Endothelial cell of umbilical vein (primary cell): Measurements from ENCODE around the gene HIVEP3. TPM values are rescaled to one million over a fixed set of nuclear protein-coding genes. Genes with fewer than 3 reads are reported as not detected.
A peak's percentile ranks its signal among the peaks of the same experiment; 100 is the strongest.

ENCODE experiments used
- BruUV-seq: library from RNA; stranded (reverse); fragments of 400-500 nt; replicated peaks from 2 replicates; lab custom pipeline; 2021; lab: Mats Ljungman, UMichigan
- CTCF ChIA-PET: fragments of 300-600, 350-600 bp; sonication (Branson Sonifier 250); formaldehyde crosslinking; loops from one replicate; lab custom pipeline; 2021; ENCODE audit warnings: antibody characterized with exemption, inconsistent platforms; lab: Charles Lee
- POLR2A ChIA-PET: fragments of 300-600, 350-600 bp; sonication (Branson Sonifier 250); formaldehyde crosslinking; loops from one replicate; lab custom pipeline; 2021; ENCODE audit warnings: antibody characterized with exemption, inconsistent platforms; lab: Charles Lee
- DNase-seq: peaks from one replicate; pipeline ENCODE4 v3.0.0-alpha.2; 2011; ENCODE audit warnings: low read depth, low spot score
- FAIRE-seq: peaks from 2 replicates; lab custom pipeline; 2011; peaks lifted over from hg19 to GRCh38; lab: Jason Lieb, UNC
- H2AFZ ChIP-seq: 2 replicates; pipeline ENCODE4 v1.6.0; 2012; ENCODE audit warnings: low read depth, low read length, control low read depth, inconsistent platforms
- H3K27ac ChIP-seq: 2 replicates; pipeline ENCODE4 v1.5.1; 2011; ENCODE audit warnings: low read depth, mild to moderate bottlenecking, control low read depth, low read length, moderate library complexity; ENCODE audit not compliant: insufficient read depth
- H3K27me3 ChIP-seq, 2 experiments: 2 replicates each; pipeline versions ENCODE4 v1.6.0 to v1.6.1; 2011; ENCODE audit warnings: low read length in 2 of 2, mixed read lengths in 1 of 2; ENCODE audit not compliant: control insufficient read depth in 2 of 2, insufficient read depth in 2 of 2
- H3K36me3 ChIP-seq, 2 experiments: 2 replicates in 1 of 2; 3 replicates in 1 of 2; pipeline ENCODE4 v1.5.1; 2011; ENCODE audit warnings: low read length in 2 of 2, mild to moderate bottlenecking in 1 of 2, moderate library complexity in 1 of 2; ENCODE audit not compliant: control insufficient read depth in 2 of 2, insufficient read depth in 2 of 2; ENCODE audit errors: extremely low read depth in 1 of 2
- H3K4me1 ChIP-seq: 3 replicates; pipeline ENCODE4 v1.5.1; 2011; ENCODE audit warnings: mild to moderate bottlenecking, low read length; ENCODE audit not compliant: control insufficient read depth, insufficient read depth; ENCODE audit errors: extremely low read depth
- H3K4me2 ChIP-seq: 2 replicates; pipeline ENCODE4 v1.6.1; 2011; ENCODE audit warnings: low read length, control low read depth, mixed read lengths; ENCODE audit not compliant: insufficient read depth
- H3K4me3 ChIP-seq, 3 experiments: fragments of 200-600 bp in 1 of 3; sonication (generic), shearing (Covaris generic) in 1 of 3; replicated peaks in 1 of 3; 2 replicates each; pipeline ENCODE4 v1.5.1; 2011 to 2016; ENCODE audit warnings: control low read depth in 3 of 3, low read length in 3 of 3, mild to moderate bottlenecking in 2 of 3, inconsistent platforms in 1 of 3, low read depth in 1 of 3, moderate library complexity in 1 of 3; ENCODE audit not compliant: insufficient read depth in 1 of 3
- H3K79me2 ChIP-seq: 2 replicates; pipeline ENCODE4 v1.6.0; 2012; ENCODE audit warnings: low read length, inconsistent platforms; ENCODE audit not compliant: control insufficient read depth, insufficient read depth
- H3K9ac ChIP-seq: replicated peaks from 2 replicates; pipeline ENCODE3; 2011; ENCODE audit warnings: low read length, control low read depth; ENCODE audit not compliant: insufficient read depth; ENCODE audit errors: extremely low read depth
- H3K9me1 ChIP-seq: replicated peaks from 3 replicates; pipeline ENCODE4 v1.6.0; 2011; ENCODE audit warnings: mild to moderate bottlenecking, low read length; ENCODE audit not compliant: control insufficient read depth, insufficient read depth; ENCODE audit errors: extremely low read depth
- H3K9me3 ChIP-seq: replicated peaks from 2 replicates; pipeline ENCODE4 v1.5.1; 2012; ENCODE audit warnings: low read length, inconsistent platforms; ENCODE audit not compliant: control insufficient read depth, insufficient read depth
- H4K20me1 ChIP-seq: replicated peaks from 2 replicates; pipeline ENCODE3; 2011; ENCODE audit warnings: mild to moderate bottlenecking, low read length; ENCODE audit not compliant: control insufficient read depth, insufficient read depth; ENCODE audit errors: extremely low read depth
- EZH2 ChIP-seq: IDR thresholded peaks from 2 replicates; pipeline ENCODE4 v1.6.1; 2012; ENCODE audit warnings: borderline replicate concordance, low read depth, mild to moderate bottlenecking, moderate library complexity, low read length, inconsistent platforms; ENCODE audit not compliant: severe bottlenecking
- FOS ChIP-seq: IDR thresholded peaks from 2 replicates; pipeline ENCODE4 v1.6.1; 2011; ENCODE audit warnings: mild to moderate bottlenecking, low read length, moderate library complexity, borderline replicate concordance; ENCODE audit not compliant: insufficient read depth
- GATA2 ChIP-seq: IDR thresholded peaks from 2 replicates; pipeline ENCODE4 v1.7.0; 2011; ENCODE audit warnings: low read depth, mild to moderate bottlenecking, moderate library complexity, mixed read lengths, low read length; ENCODE audit not compliant: insufficient read length, insufficient read depth
- JUN ChIP-seq: IDR thresholded peaks from 2 replicates; pipeline ENCODE4 v1.6.1; 2011; ENCODE audit warnings: borderline replicate concordance, low read depth; ENCODE audit not compliant: insufficient read length, insufficient read depth
- MYC ChIP-seq: IDR thresholded peaks from one replicate; pipeline ENCODE4 v1.6.1; 2011; ENCODE audit warnings: mild to moderate bottlenecking, low read depth, low read length
- POLR2A ChIP-seq: IDR thresholded peaks from 2 replicates; pipeline ENCODE4 v1.6.1; 2012; ENCODE audit warnings: low read depth, mild to moderate bottlenecking, control low read depth, low read length
- POLR2AphosphoS5 ChIP-seq: IDR thresholded peaks from 2 replicates; pipeline ENCODE4 v1.6.1; 2012; ENCODE audit warnings: low read depth, mild to moderate bottlenecking, control low read depth, low read length, moderate library complexity; ENCODE audit not compliant: insufficient read depth
- dilution Hi-C: fragments of 300-500 bp; cut with MboI; formaldehyde crosslinking; loops from one replicate; pipeline ENCODE4 v1.15.0; 2019; ENCODE audit warnings: low sequenced_read_pairs; ENCODE audit not compliant: extremely low pct_ligation_motif_present
- intact Hi-C: fragments of 100-400 bp; cut with micrococcal nuclease; formaldehyde crosslinking; loops from one replicate; pipeline ENCODE4 v1.10.0; 2022
- polyA plus RNA-seq, 4 experiments: library from polyadenylated mRNA; depleted of rRNA in 3 of 4; stranded (reverse) in 3 of 4; unstranded in 1 of 4; fragments of >200 nt; gene quantifications; 2 replicates each; pipeline versions ENCODE4 v1.2.1 to v1.2.3, GENCODE V29; 2011 to 2012; ENCODE audit warnings: missing spikeins in 1 of 4
- total RNA-seq: library from RNA; stranded (reverse); gene quantifications from 2 replicates; pipeline ENCODE4 v1.2.3, GENCODE V29; 2021
- TF ChIP-seq, protein P1 (sequence below): IDR thresholded peaks from 2 replicates; pipeline ENCODE4 v1.6.1; 2011; ENCODE audit not compliant: insufficient read depth, insufficient read length
- TF ChIP-seq, protein P2 (sequence below), 2 donors: IDR thresholded peaks; 1 replicate in 1 of 2; 2 replicates in 1 of 2; pipeline ENCODE4 v1.5.1; 2011; ENCODE audit warnings: low read length in 2 of 2, mild to moderate bottlenecking in 2 of 2, moderate library complexity in 2 of 2, control low read depth in 1 of 2, inconsistent platforms in 1 of 2, low read depth in 1 of 2; ENCODE audit not compliant: insufficient read depth in 1 of 2; ENCODE audit errors: extremely low read depth in 1 of 2

Gene HIVEP3
- total and polyA plus RNA-seq, 2 donors (not counting 3 experiments of a cell fraction or from before 2014, with no cell fraction given): 3.4 to 4.0 TPM

DNA sequence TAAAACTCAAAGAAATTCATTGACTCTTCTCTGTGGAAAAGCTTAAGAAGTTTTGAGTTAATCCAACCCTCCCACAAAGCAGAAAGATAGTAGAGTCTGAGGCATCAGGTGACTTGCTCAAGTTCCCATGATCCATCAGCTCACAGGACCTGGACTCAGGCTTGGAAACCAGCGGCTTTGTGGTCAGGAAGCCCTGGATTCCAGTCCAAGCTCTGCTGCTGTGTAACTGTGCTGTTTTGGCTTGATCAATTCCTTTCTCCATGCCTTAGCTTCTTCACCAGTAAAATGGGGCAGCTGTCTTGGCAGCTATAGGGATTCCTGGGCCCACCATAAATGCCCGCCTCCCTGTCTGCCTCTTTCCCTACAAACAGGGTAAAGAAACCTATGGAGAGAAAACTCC, 180.2 kb downstream of the HIVEP3 start:
- intact Hi-C loops: no loop called here
- FAIRE-seq (no peak), DNase-seq (no peak)
- no TSS peak for BruUV-seq
- Histone ChIP-seq H3K27ac (no peak overlapping the region), H3K9me3 (no peaks in the 10 kb centered on the region), H3K4me3 (no peak overlapping the region), H3K4me2 (no peak overlapping the region), H3K4me1 (peaks cover 7% of the 10 kb centered on the region), H3K36me3 (no peaks in the 10 kb centered on the region), H4K20me1 (no peaks in the 10 kb centered on the region), H3K27me3 (no peaks in the 10 kb centered on the region), H2AFZ (peak overlapping the region; percentile 45), H3K79me2 (no peaks in the 10 kb centered on the region), H3K9me1 (no peaks in the 10 kb centered on the region), H3K9ac (no peak overlapping the region)
- CTCF ChIA-PET: interaction anchor here (1.5 kb wide), 1 partner anchor 25 kb away, joined by 5 read pairs; no protein-coding TSS in a partner anchor
- POLR2A ChIA-PET: no interaction called here
- TF ChIP-seq, protein P1, sequence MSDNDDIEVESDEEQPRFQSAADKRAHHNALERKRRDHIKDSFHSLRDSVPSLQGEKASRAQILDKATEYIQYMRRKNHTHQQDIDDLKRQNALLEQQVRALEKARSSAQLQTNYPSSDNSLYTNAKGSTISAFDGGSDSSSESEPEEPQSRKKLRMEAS: no peak
- TF ChIP-seq MYC (no peak), GATA2 (no peak), EZH2 (no peak)
- TF ChIP-seq, protein P2, sequence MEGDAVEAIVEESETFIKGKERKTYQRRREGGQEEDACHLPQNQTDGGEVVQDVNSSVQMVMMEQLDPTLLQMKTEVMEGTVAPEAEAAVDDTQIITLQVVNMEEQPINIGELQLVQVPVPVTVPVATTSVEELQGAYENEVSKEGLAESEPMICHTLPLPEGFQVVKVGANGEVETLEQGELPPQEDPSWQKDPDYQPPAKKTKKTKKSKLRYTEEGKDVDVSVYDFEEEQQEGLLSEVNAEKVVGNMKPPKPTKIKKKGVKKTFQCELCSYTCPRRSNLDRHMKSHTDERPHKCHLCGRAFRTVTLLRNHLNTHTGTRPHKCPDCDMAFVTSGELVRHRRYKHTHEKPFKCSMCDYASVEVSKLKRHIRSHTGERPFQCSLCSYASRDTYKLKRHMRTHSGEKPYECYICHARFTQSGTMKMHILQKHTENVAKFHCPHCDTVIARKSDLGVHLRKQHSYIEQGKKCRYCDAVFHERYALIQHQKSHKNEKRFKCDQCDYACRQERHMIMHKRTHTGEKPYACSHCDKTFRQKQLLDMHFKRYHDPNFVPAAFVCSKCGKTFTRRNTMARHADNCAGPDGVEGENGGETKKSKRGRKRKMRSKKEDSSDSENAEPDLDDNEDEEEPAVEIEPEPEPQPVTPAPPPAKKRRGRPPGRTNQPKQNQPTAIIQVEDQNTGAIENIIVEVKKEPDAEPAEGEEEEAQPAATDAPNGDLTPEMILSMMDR (IDR thresholded peaks at IDR 0.05; ENCODE audit: extremely low read depth in 1 of 2, insufficient read depth in 1 of 2, low read depth in 1 of 2, low read length in 2 of 2): no peak
- dilution Hi-C loops: no loop called here

DNA sequence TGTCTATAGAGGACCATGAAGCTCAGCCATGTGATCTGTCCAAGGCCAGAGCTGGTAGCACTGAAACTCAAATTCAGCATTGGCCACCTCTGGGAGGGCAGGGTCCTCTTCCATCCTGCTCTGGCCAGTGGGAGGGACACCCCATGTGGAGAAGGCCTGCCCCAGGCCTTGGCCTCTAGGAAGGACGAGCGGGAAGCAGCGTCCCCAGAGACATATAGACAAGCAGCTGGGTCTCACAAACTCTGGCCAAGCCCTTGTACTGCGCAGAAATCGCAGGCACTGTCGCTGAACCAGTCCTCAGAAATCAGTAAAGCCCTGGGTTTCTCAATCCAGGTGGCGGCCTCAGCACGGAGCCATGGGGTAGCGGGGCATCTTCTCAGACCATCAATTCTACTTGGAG, 180.7 kb downstream of the HIVEP3 start:
- BruUV-seq: no TSS peak
- dilution Hi-C loops: no loop called here
- CTCF ChIA-PET: interaction anchor here (1.5 kb wide), 1 partner anchor 25 kb away, joined by 5 read pairs; no protein-coding TSS in a partner anchor

More for the DNA sequence above, 180.7 kb downstream of the HIVEP3 start:
- H2AFZ ChIP-seq: no peak overlapping the region
- no peak overlapping the region for H3K4me3 ChIP-seq
- TF ChIP-seq GATA2 (no peak), POLR2A (no peak), FOS (no peak), POLR2AphosphoS5 (no peak), MYC (no peak), EZH2 (no peak), JUN (no peak)
- TF ChIP-seq, protein P2 (IDR thresholded peaks at IDR 0.05; ENCODE audit: extremely low read depth in 1 of 2, insufficient read depth in 1 of 2, low read depth in 1 of 2, low read length in 2 of 2): no peak
- TF ChIP-seq, protein P1: no peak
- H3K9ac ChIP-seq: no peak overlapping the region
- no peaks in the 10 kb centered on the region for H3K79me2 ChIP-seq
- H3K27ac ChIP-seq: no peak overlapping the region
- H4K20me1 ChIP-seq: no peaks in the 10 kb centered on the region
- no peaks in the 10 kb centered on the region for H3K36me3 ChIP-seq
- H3K4me1 ChIP-seq: peaks cover 7% of the 10 kb centered on the region
- intact Hi-C loops: no loop called here
- no peak overlapping the region for H3K4me2 ChIP-seq
- H3K9me1 ChIP-seq: no peaks in the 10 kb centered on the region
- no peak for DNase-seq
- FAIRE-seq: no peak
- H3K27me3 ChIP-seq: no peaks in the 10 kb centered on the region
- no peaks in the 10 kb centered on the region for H3K9me3 ChIP-seq
- POLR2A ChIA-PET: no interaction called here
